HG03521 (cell line): ENCODE results near the gene KIF1A.

ENCODE experiments used
- ATAC-seq: cut with Tn5 transposase; IDR thresholded peaks from one replicate; pipeline ENCODE4 v1.9.1; 2021; ENCODE audit warnings: mild to moderate bottlenecking, moderate library complexity; ENCODE audit not compliant: unreplicated experiment

The KIF1A gene

GRCh38 chr2:240720686-240721595, 99.1 kb downstream of the KIF1A start:
- no peak for ATAC-seq

- ATAC-seq, result no peak
Measured at GRCh38 chr2:240719676-240720545, 100.1 kb downstream of the KIF1A start.

- no peak for ATAC-seq
Measured at GRCh38 chr2:240718896-240719490, 101.0 kb downstream of the KIF1A start.

- ATAC-seq, result no peak
Measured at GRCh38 chr2:240717681-240718581, 102.1 kb downstream of the KIF1A start.

- no peak for ATAC-seq
Measured at GRCh38 chr2:240717181-240717641, 102.8 kb downstream of the KIF1A start.

GRCh38 chr2:240716130-240716798, 103.8 kb downstream of the KIF1A start:
- no peak for ATAC-seq

- ATAC-seq, result no peak
Measured at GRCh38 chr2:240714747-240715725, 105.0 kb downstream of the KIF1A start.

GRCh38 chr2:240713928-240714746, 105.9 kb downstream of the KIF1A start:
- no peak for ATAC-seq

GRCh38 chr2:240713071-240713927, 106.7 kb downstream of the KIF1A start:
- ATAC-seq, result no peak

- ATAC-seq, result no peak
Measured at GRCh38 chr2:240712121-240712520, 107.9 kb downstream of the KIF1A start.

- ATAC-seq, result no peak
Measured at GRCh38 chr2:240711701-240712100, 108.3 kb downstream of the KIF1A start.

GRCh38 chr2:240711296-240711695, 108.7 kb downstream of the KIF1A start:
- no peak for ATAC-seq

GRCh38 chr2:240708457-240708856, 111.6 kb downstream of the KIF1A start:
- ATAC-seq, result no peak

- ATAC-seq, result no peak
Measured at GRCh38 chr2:240707821-240708220, 112.2 kb downstream of the KIF1A start.

GRCh38 chr2:240707043-240707756, 112.8 kb downstream of the KIF1A start:
- ATAC-seq, result no peak

- no peak for ATAC-seq
Measured at GRCh38 chr2:240705204-240705791, 114.7 kb downstream of the KIF1A start.
